HepG2 (cell line): ENCODE data around the gene NFKB2.

Experiments used
- JUN ChIP-seq: sonication (generic); formaldehyde crosslinking; IDR thresholded peaks from 2 replicates; pipeline ENCODE4 v1.4.0; 2020; ENCODE audit warnings: mild to moderate bottlenecking, missing genetic modification reagents
- MTF1 ChIP-seq: sonication (generic); formaldehyde crosslinking; IDR thresholded peaks from 2 replicates; pipeline ENCODE4 v1.5.0; 2020; ENCODE audit warnings: missing genetic modification reagents
- POLR2A ChIP-seq, 2 experiments: IDR thresholded peaks; 2 replicates each; pipeline ENCODE4 v1.6.1; 2011; ENCODE audit warnings: low read depth in 2 of 2, low read length in 2 of 2, mild to moderate bottlenecking in 1 of 2, moderate library complexity in 1 of 2; ENCODE audit not compliant: insufficient read depth in 1 of 2
- SRSF9 ChIP-seq: fragments of 200-400 bp; formaldehyde crosslinking; IDR thresholded peaks from 2 replicates; pipeline ENCODE4 v1.6.1; 2018; ENCODE audit warnings: borderline replicate concordance, mild to moderate bottlenecking, low read depth, low read length; ENCODE audit not compliant: insufficient read depth, poor library complexity, severe bottlenecking
- TAF15 ChIP-seq: fragments of 200-400 bp; formaldehyde crosslinking; IDR thresholded peaks from one replicate; pipeline ENCODE4 v1.6.1; 2018; ENCODE audit warnings: mild to moderate bottlenecking, low read depth, low read length; ENCODE audit not compliant: poor library complexity, severe bottlenecking
- ZNF776 ChIP-seq: sonication (generic); formaldehyde crosslinking; IDR thresholded peaks from 2 replicates; pipeline ENCODE4 v1.4.0; 2020; ENCODE audit warnings: mild to moderate bottlenecking, missing genetic modification reagents
- TF ChIP-seq, protein P1 (sequence below): sonication (generic); formaldehyde crosslinking; IDR thresholded peaks from 2 replicates; pipeline ENCODE4 v1.4.0; 2020; ENCODE audit warnings: mild to moderate bottlenecking, missing genetic modification reagents
- TF ChIP-seq, protein P2 (sequence below): sonication (generic); formaldehyde crosslinking; IDR thresholded peaks from 2 replicates; pipeline ENCODE4 v1.5.0; 2020; ENCODE audit warnings: mild to moderate bottlenecking, missing genetic modification reagents, moderate library complexity

DNA sequence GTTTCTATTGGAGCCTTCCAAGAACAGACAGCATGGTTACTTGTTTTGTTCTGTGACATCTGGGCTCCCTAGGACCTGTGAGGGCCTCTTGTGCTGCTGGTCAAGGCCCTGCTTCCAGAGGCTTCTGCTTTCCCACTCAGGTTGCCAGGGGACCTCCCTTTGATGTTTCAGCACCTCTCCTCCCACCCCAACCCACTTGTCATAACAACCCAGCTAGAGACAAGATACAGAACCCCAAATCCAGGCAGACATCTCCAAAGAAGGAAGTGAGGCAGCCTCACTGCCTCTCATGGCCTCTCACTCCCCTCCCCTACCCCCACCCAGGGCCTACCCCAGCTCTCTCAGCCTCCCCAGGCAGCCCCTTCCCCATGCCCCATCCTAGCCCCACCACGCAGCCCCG lies 11.3 kb downstream of the NFKB2 start:
- TF ChIP-seq JUN (CRISPR knock-in tag): no peak
- no peak for TF ChIP-seq TAF15
- TF ChIP-seq, protein P1, sequence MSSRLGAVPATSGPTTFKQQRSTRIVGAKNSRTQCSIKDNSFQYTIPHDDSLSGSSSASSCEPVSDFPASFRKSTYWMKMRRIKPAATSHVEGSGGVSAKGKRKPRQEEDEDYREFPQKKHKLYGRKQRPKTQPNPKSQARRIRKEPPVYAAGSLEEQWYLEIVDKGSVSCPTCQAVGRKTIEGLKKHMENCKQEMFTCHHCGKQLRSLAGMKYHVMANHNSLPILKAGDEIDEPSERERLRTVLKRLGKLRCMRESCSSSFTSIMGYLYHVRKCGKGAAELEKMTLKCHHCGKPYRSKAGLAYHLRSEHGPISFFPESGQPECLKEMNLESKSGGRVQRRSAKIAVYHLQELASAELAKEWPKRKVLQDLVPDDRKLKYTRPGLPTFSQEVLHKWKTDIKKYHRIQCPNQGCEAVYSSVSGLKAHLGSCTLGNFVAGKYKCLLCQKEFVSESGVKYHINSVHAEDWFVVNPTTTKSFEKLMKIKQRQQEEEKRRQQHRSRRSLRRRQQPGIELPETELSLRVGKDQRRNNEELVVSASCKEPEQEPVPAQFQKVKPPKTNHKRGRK (CRISPR knock-in tag): no peak
- TF ChIP-seq POLR2A (IDR thresholded peaks at IDR 0.05; ENCODE audit: insufficient read depth in 1 of 2, low read depth in 2 of 2, low read length in 2 of 2): no peak
- no peak for TF ChIP-seq SRSF9
- TF ChIP-seq, protein P2, sequence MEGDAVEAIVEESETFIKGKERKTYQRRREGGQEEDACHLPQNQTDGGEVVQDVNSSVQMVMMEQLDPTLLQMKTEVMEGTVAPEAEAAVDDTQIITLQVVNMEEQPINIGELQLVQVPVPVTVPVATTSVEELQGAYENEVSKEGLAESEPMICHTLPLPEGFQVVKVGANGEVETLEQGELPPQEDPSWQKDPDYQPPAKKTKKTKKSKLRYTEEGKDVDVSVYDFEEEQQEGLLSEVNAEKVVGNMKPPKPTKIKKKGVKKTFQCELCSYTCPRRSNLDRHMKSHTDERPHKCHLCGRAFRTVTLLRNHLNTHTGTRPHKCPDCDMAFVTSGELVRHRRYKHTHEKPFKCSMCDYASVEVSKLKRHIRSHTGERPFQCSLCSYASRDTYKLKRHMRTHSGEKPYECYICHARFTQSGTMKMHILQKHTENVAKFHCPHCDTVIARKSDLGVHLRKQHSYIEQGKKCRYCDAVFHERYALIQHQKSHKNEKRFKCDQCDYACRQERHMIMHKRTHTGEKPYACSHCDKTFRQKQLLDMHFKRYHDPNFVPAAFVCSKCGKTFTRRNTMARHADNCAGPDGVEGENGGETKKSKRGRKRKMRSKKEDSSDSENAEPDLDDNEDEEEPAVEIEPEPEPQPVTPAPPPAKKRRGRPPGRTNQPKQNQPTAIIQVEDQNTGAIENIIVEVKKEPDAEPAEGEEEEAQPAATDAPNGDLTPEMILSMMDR (CRISPR knock-in tag): no peak
- no peak for TF ChIP-seq ZNF776 (CRISPR knock-in tag)
- TF ChIP-seq MTF1 (CRISPR knock-in tag): no peak
